B cell (primary cell): ENCODE results near the gene MRTFA. TPM values are rescaled to one million over a fixed set of nuclear protein-coding genes. Genes with fewer than 3 reads are reported as not detected.

Source experiments
- ATAC-seq: fragments of 200-7000 bp; cut with Tn5 transposase; one replicate; pipeline ENCODE4 v1.10.0; 2021; ENCODE audit warnings: low read depth, mild to moderate bottlenecking, moderate number of reproducible peaks, moderate library complexity
- CTCF ChIA-PET: fragments of 350-600 bp; sonication (Branson Sonifier 250); formaldehyde crosslinking; loops from one replicate; lab custom pipeline; 2021; ENCODE audit warnings: antibody characterized with exemption, inconsistent platforms; lab: Charles Lee
- POLR2A ChIA-PET: fragments of 350-600 bp; sonication (Branson Sonifier 250); formaldehyde crosslinking; loops from one replicate; lab custom pipeline; 2021; ENCODE audit warnings: antibody characterized with exemption; lab: Charles Lee
- DNase-seq: peaks from one replicate; pipeline ENCODE4 v3.0.0; 2013
- H2AFZ ChIP-seq: 2 replicates; pipeline ENCODE4 v1.6.1; 2012; ENCODE audit warnings: mild to moderate bottlenecking, low read depth, low read length; ENCODE audit not compliant: insufficient read depth, poor library complexity, severe bottlenecking
- H3K27ac ChIP-seq, 2 donors: 1 replicate in 1 of 2; 2 replicates in 1 of 2; pipeline ENCODE4 v1.5.1; 2012 to 2013; ENCODE audit warnings: low read length in 2 of 2, mild to moderate bottlenecking in 2 of 2, moderate library complexity in 1 of 2
- H3K27me3 ChIP-seq, 4 experiments: fragments of 200-600 bp in 1 of 4; sonication (generic) in 1 of 4; replicated peaks in 1 of 4; 1 replicate in 2 of 4; 2 replicates in 2 of 4; pipeline versions ENCODE4 v1.6.1 to v1.7.0; 2013 to 2016; ENCODE audit warnings: low read length in 3 of 4, mild to moderate bottlenecking in 2 of 4, mixed read lengths in 1 of 4, moderate library complexity in 1 of 4; ENCODE audit not compliant: insufficient read depth in 4 of 4, control insufficient read depth in 3 of 4; ENCODE audit errors: control extremely low read depth in 1 of 4
- H3K36me3 ChIP-seq, 2 experiments: replicated peaks in 1 of 2; 1 replicate in 1 of 2; 2 replicates in 1 of 2; pipeline versions ENCODE4 v1.6.1 to v1.7.1; 2013; ENCODE audit warnings: low read length in 1 of 2; ENCODE audit not compliant: insufficient read depth in 2 of 2, control insufficient read depth in 1 of 2; ENCODE audit errors: control extremely low read depth in 1 of 2, extremely low read depth in 1 of 2
- H3K4me1 ChIP-seq, 2 donors: fragments of 200-600 bp in 1 of 2; sonication (generic) in 1 of 2; 1 replicate in 1 of 2; 2 replicates in 1 of 2; pipeline versions ENCODE4 v1.5.1 to v1.6.1; 2013 to 2017; ENCODE audit warnings: low read length in 2 of 2; ENCODE audit not compliant: control insufficient read depth in 2 of 2, insufficient read depth in 2 of 2
- H3K4me2 ChIP-seq: replicated peaks from 2 replicates; pipeline ENCODE3; 2012; ENCODE audit warnings: mild to moderate bottlenecking, low read depth, low read length; ENCODE audit not compliant: poor library complexity, severe bottlenecking
- H3K4me3 ChIP-seq, 5 experiments: fragments of 200-600 bp in 1 of 5; sonication (generic) in 1 of 5; 1 replicate in 3 of 5; 2 replicates in 2 of 5; pipeline versions ENCODE4 v1.5.1 to v1.7.0; 2011 to 2016; ENCODE audit warnings: low read length in 4 of 5, mild to moderate bottlenecking in 4 of 5, low read depth in 2 of 5, control low read depth in 1 of 5, moderate library complexity in 1 of 5; ENCODE audit not compliant: insufficient read depth in 1 of 5; ENCODE audit errors: control extremely low read depth in 1 of 5, extremely low read depth in 1 of 5
- H3K79me2 ChIP-seq: fragments of 200-600 bp; sonication (generic); one replicate; pipeline ENCODE4 v1.6.0; 2016; ENCODE audit warnings: low read length; ENCODE audit not compliant: control insufficient read depth, insufficient read depth
- H3K9ac ChIP-seq: fragments of 200-600 bp; sonication (generic); 2 replicates; pipeline ENCODE4 v1.6.1; 2017; ENCODE audit warnings: mild to moderate bottlenecking, low read length, moderate library complexity
- H3K9me3 ChIP-seq, 3 donors: one replicate each; pipeline versions ENCODE4 v1.6.1 to v1.7.1; 2013; ENCODE audit warnings: low read length in 2 of 3; ENCODE audit not compliant: control insufficient read depth in 2 of 3, insufficient read depth in 1 of 3; ENCODE audit errors: control extremely low read depth in 1 of 3
- H4K20me1 ChIP-seq: 2 replicates; pipeline ENCODE4 v1.6.0; 2012; ENCODE audit warnings: mild to moderate bottlenecking, low read length; ENCODE audit not compliant: insufficient read depth, control insufficient read depth, poor library complexity, severe bottlenecking
- H3K27ac Mint-ChIP-seq: one replicate; pipeline ENCODE4 v1.8.0; 2021; ENCODE audit warnings: mixed read lengths
- H3K27me3 Mint-ChIP-seq: one replicate; pipeline ENCODE4 v1.8.0; 2021; ENCODE audit warnings: mixed read lengths
- H3K4me1 Mint-ChIP-seq: one replicate; pipeline ENCODE4 v1.8.0; 2021; ENCODE audit warnings: mixed read lengths
- H3K4me3 Mint-ChIP-seq: one replicate; pipeline ENCODE4 v1.8.0; 2021; ENCODE audit warnings: mixed read lengths
- H3K9me3 Mint-ChIP-seq: one replicate; pipeline ENCODE4 v1.8.0; 2022; ENCODE audit warnings: mixed read lengths; ENCODE audit not compliant: insufficient read depth
- EZH2 ChIP-seq: IDR thresholded peaks from 2 replicates; pipeline ENCODE4 v1.6.1; 2012; ENCODE audit warnings: borderline replicate concordance, low read depth, mild to moderate bottlenecking, moderate library complexity, low read length; ENCODE audit not compliant: insufficient read depth, poor library complexity, severe bottlenecking
- WGBS: methylation state at CpG from one replicate; pipeline ENCODE4 v1.1.5; 2013; ENCODE audit warnings: missing lambda C conversion rate; ENCODE audit not compliant: insufficient coverage; 5-methylcytosine and 5-hydroxymethylcytosine counted together
- intact Hi-C: fragments of 100-400 bp; cut with micrococcal nuclease; formaldehyde crosslinking; loops from one replicate; pipeline ENCODE4 v1.10.0; 2022
- polyA plus RNA-seq: library from polyadenylated mRNA; depleted of rRNA; stranded (reverse); fragments of >200 nt; gene quantifications from 2 replicates; pipeline ENCODE4 v1.2.3, GENCODE V29; 2012
- total RNA-seq, 2 donors: library from RNA; stranded (reverse); fragments of 120-200 nt in 1 of 2; gene quantifications; 1 replicate in 1 of 2; 2 replicates in 1 of 2; pipeline versions ENCODE4 v1.2.3 to v1.2.4, GENCODE V29; 2013 to 2022
- TF ChIP-seq, protein P1 (sequence below): fragments of 200-600 bp; IDR thresholded peaks from one replicate; pipeline ENCODE4 v1.8.0; 2022; ENCODE audit warnings: antibody characterized with exemption, mild to moderate bottlenecking

The MRTFA gene
- total and polyA plus RNA-seq, 2 donors (not counting 1 experiment from before 2014, with no cell fraction given): 28.9 to 82.6 TPM

DNA sequence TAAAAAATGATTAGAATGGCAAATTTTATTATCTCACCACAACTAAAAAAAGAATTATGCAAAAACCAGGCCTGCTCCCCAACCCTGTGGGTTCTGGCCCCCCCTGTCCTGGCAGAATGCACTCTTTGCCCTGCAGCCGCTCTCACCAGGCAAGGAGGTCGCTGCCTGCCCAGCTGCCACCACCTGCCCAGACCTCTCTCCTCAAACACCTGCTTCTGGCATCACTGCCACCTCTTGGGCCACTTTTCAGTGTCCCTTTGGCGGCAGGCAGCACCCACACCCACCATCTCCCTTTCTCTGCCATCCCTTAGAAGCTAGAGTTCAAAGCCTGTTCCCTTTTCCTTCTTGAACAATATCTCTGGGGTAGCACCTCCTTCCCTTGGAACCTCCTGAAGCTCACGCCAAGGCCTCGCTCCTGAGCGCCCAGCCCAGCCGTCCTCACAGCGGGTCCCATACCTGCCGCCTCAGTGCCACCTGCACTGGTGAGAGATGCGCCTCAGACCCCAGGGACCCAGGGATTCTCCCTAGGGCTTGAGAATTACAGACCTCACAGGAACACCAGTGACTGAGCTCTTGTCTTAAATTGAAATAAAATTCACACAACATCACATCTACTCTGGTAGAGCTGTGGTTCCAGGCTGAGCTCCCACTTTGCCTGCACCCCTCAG is 221.5 kb downstream of the MRTFA start:
- peaks cover 13% of the 10 kb centered on the region for H4K20me1 ChIP-seq
- peak; percentile 68 for DNase-seq
- H3K27me3 Mint-ChIP-seq: no peaks in the 10 kb centered on the region
- ChIA-PET POLR2A (interaction anchor here (0.6 to 1.3 kb wide), 6 partner anchors 22 to 1382 kb away, joined by 3 to 11 read pairs (median 4); no protein-coding TSS in a partner anchor), CTCF (interaction anchor here (0.9 to 7.2 kb wide), 12 partner anchors 11 to 237 kb away, joined by 3 to 51 read pairs (median 5); partner anchors contain the start of genes SGSM3 and TNRC6B)
- peak overlapping the region; percentile 54 for H3K9ac ChIP-seq
- peak overlapping the region; percentile 92 for H3K27ac Mint-ChIP-seq
- intact Hi-C loops: loop anchor here (1.0 to 10.0 kb wide), 4 partner anchors 21 to 50 kb away; partner anchors contain the start of gene SGSM3
- H3K9me3 Mint-ChIP-seq: no peaks in the 10 kb centered on the region
- 5% methylated on average over 10 of the region's 10 CpGs for WGBS
- ATAC-seq: peak; percentile 55
- H3K4me3 ChIP-seq: peak overlapping the region; percentile 1 to 56 (median 34)
- peak overlapping the region; percentile 76 for H3K4me2 ChIP-seq
- peak overlapping the region; percentile 81 for H3K4me3 Mint-ChIP-seq
- peak overlapping the region; percentile 9 for H2AFZ ChIP-seq
- H3K36me3 ChIP-seq: peaks cover 0 to 55% of the 10 kb centered on the region in 2 experiments
- H3K27me3 ChIP-seq: no peaks in the 10 kb centered on the region
- H3K9me3 ChIP-seq: no peaks in the 10 kb centered on the region
- H3K79me2 ChIP-seq: peaks cover 34% of the 10 kb centered on the region
- TF ChIP-seq, protein P1, sequence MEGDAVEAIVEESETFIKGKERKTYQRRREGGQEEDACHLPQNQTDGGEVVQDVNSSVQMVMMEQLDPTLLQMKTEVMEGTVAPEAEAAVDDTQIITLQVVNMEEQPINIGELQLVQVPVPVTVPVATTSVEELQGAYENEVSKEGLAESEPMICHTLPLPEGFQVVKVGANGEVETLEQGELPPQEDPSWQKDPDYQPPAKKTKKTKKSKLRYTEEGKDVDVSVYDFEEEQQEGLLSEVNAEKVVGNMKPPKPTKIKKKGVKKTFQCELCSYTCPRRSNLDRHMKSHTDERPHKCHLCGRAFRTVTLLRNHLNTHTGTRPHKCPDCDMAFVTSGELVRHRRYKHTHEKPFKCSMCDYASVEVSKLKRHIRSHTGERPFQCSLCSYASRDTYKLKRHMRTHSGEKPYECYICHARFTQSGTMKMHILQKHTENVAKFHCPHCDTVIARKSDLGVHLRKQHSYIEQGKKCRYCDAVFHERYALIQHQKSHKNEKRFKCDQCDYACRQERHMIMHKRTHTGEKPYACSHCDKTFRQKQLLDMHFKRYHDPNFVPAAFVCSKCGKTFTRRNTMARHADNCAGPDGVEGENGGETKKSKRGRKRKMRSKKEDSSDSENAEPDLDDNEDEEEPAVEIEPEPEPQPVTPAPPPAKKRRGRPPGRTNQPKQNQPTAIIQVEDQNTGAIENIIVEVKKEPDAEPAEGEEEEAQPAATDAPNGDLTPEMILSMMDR: no peak
- no peak for TF ChIP-seq EZH2
- peaks cover 77 to 88% of the 10 kb centered on the region in 2 donors for H3K4me1 ChIP-seq
- H3K27ac ChIP-seq: peak overlapping the region; percentile 61 to 80
- H3K4me1 Mint-ChIP-seq: peaks cover 73% of the 10 kb centered on the region

DNA sequence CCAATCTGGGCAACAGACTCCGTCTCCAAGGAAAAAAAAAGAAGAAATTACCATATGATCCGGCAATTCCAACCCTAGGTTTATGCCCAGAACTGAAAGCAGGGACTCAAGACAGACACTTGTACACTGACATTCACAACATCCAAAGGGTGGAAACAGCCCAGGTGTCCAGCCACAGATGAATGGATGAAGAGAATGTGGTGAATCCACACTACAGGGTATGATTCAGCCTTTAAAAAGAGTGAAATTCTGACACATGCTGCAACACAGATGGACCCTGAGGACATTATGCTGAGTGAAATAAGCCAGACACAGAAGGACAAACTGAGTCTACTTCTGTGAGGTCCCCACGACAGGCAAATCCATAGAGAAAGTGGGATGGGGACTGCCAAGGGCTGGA is 222.2 kb downstream of the MRTFA start:
- H3K27ac ChIP-seq: peak overlapping the region; percentile 61 to 80
- H3K4me1 ChIP-seq: peaks cover 77 to 81% of the 10 kb centered on the region in 2 donors
- peak overlapping the region in 4 of 5 experiments; percentile 2 to 56 (median 38) for H3K4me3 ChIP-seq
- Mint-ChIP-seq H3K9me3 (no peaks in the 10 kb centered on the region), H3K27me3 (no peaks in the 10 kb centered on the region), H3K27ac (peak overlapping the region; percentile 92), H3K4me1 (peaks cover 66% of the 10 kb centered on the region), H3K4me3 (peak overlapping the region; percentile 81)
- ChIA-PET CTCF (interaction anchor here (1.5 to 7.2 kb wide), 5 partner anchors 15 to 232 kb away, joined by 4 to 51 read pairs (median 5); no protein-coding TSS in a partner anchor), POLR2A (interaction anchor here (1.0 kb wide), 1 partner anchor 23 kb away, joined by 3 read pairs; no protein-coding TSS in a partner anchor)
- no peak for DNase-seq
- H3K79me2 ChIP-seq: peaks cover 29% of the 10 kb centered on the region
- H3K27me3 ChIP-seq: no peaks in the 10 kb centered on the region
- TF ChIP-seq, protein P1: no peak
- no peak for TF ChIP-seq EZH2
- H2AFZ ChIP-seq: no peak overlapping the region
- WGBS: 35% methylated on average over 2 of the region's 3 CpGs
- H3K36me3 ChIP-seq: peaks cover 0 to 55% of the 10 kb centered on the region in 2 experiments
- intact Hi-C loops: loop anchor here (1.0 to 10.0 kb wide), 2 partner anchors 22 to 50 kb away; no protein-coding TSS in a partner anchor
- peak overlapping the region; percentile 76 for H3K4me2 ChIP-seq
- H4K20me1 ChIP-seq: peaks cover 13% of the 10 kb centered on the region
- H3K9ac ChIP-seq: peak overlapping the region; percentile 54
- H3K9me3 ChIP-seq: no peaks in the 10 kb centered on the region
- peak; percentile 3 for ATAC-seq
